NAMALWA (cell line): ENCODE results near the gene B3GALNT1.

Experiments used
- DNase-seq: peaks from one replicate; pipeline ENCODE4 v3.0.0-alpha.2; 2015; ENCODE audit warnings: low spot score

B3GALNT1 gene, protein sequence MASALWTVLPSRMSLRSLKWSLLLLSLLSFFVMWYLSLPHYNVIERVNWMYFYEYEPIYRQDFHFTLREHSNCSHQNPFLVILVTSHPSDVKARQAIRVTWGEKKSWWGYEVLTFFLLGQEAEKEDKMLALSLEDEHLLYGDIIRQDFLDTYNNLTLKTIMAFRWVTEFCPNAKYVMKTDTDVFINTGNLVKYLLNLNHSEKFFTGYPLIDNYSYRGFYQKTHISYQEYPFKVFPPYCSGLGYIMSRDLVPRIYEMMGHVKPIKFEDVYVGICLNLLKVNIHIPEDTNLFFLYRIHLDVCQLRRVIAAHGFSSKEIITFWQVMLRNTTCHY

DNA sequence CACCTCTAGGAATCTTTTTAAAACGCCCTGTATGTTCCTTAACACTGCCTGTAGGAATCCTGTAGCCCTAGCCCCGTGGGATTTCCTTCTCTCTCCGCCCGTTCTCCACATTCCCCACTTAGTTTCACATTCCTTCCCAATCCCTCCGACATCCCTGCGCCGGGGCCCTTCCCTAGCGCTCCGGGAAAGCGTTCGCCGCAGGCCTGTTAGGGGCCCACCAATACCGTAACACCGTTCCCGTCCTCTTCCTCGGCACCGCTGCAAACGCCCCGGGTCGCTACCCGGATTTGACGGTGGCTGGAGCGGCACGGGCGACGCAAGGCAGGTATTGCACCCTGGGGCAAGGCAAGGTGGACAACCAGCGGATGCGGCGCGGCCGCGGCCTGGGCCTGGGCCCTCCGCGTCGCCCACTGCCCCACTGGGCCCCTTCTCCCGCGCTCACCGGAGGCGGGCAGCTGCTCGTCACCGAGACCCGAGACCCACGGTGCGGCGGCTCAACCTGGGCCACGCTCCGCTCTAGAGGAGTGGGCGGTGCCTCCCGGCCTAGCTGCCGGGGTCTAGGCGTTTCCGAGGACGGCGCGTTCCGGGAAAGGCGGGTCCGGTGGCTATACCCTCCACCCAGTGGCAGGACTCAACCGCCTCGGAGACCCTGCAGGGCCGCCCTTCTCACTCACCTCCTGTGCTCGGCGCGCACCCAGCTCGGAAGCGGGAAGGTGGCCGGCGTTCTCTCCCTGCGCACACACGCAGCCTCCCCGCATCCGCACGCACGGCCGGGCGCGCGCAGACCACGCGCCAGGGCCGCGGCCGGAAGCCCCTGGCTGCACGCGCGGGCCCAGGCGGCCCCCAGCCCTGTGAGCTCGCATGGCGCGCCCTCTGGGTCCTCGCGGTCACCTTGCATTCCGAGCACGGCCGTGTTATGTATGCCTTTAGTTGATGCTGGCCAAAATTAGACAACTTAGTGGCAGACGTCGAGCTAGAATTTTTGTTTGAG is at the start of gene B3GALNT1:
B3GALNT1 (minus strand) TSS at position 789 of the 991 bp plus-strand sequence. CDS start 18,595 bp downstream, outside the sequence.
- no peak for DNase-seq

DNA sequence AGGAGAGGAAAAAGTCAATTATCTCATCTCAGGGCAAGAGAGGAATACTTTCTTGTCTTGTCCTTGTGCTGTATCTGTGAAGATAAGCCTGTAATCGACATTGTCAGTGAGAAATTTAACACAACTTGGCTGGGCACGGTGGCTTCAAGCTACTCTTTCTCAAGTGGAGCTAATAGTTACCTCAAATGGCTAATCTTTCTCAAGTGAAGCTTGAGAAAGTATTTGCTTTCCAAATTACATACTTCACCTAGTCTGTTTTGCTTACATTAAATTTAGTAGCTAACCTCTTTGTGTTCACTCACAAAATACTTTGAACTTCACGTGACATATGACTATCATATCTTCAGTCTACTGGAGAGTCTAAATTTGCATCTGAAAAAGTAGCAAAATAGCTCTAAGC is 48.3 kb upstream of the B3GALNT1 start:
- DNase-seq, result no peak

DNA sequence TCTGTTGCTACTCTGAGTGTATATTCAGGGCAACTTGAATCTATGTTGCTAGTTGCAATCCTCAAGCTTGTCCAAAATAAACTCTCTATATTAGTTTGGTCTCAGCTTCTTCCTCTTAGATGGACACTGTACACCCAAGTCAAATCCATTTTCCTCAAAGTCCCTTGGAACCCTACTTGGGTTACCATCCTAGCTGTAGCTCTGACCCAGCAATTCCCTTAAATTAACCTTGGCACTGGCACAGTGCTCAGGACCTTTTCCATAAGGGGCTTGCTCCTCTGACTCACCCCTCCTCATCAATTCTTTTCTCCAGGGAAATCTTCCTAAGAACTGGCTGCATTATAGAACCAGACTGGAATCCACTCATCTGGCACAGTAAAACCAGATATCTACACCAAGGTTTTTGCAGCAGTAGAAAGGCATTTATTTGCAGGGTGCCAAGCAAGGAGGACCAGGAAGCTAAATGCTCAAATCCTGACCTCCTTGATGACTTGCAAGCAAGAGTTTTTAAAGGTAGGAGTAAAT is 44.9 kb upstream of the B3GALNT1 start:
- no peak for DNase-seq

DNA sequence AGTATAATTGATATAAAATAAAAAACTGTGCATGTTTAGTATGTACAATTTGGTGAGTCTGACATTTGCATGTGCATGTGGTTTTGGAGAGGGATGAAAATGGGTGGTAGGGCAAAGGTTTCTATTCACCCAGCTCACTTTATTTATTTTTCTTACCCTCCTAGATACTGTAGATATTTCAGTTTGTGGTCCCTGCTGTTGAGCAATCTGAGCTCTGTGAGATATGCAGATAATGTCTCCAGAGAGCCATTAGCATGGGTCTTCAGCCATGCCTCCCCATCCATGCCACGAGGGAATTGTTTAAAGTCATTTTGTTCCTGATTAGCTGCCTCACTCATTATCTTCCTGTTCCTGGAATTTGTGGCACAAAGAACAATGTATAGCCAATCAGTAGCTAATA is 44.4 kb upstream of the B3GALNT1 start:
- no peak for DNase-seq

DNA sequence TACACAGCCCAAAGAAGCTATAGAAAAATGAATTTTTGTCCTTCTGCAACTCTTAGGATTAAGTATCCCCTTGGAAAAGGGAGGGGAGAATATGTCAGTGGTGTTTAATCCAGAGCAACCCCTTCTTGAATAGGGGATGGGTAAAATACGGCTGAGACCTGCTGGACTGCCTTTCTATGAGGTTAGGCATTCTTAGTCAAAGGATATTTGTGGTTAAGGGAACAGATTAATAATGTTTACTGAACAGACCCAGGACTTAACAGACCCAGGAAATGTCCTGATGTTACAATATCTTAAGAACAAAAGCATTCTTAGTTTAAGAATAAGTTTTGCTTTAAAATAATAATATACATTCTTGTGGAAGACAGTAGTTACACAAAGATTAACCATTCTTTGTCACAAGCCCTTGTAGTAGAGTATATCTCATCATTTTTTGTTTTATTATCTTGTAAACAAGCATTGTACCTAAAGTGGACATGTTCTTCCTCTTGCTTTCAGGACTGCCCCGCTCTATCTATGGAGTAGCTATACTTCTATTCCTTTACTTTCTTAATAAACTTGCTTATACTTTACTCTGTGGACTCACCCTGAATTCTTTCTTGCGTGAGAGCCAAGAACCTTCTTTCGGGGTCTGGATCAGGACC is 43.8 kb upstream of the B3GALNT1 start:
- no peak for DNase-seq

DNA sequence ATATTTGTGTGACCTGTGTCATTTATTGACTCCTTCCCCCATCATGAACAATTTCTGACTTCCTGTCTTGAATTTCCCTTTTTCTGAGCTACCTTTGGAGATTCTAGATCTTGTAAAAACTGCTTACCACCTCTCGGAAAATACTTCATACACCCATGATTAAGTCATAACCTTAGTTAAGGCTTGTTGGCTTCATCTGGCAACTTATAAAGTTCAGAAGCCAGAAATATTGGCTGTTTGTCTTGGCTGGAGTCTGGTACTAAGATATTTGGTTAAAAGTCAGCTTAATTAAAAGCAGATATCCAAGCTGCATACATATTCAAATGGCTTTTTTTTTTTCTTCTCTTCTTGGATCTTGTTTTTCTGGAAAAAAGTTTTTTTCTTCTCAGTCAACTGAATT is 37.3 kb upstream of the B3GALNT1 start:
- DNase-seq, result no peak

DNA sequence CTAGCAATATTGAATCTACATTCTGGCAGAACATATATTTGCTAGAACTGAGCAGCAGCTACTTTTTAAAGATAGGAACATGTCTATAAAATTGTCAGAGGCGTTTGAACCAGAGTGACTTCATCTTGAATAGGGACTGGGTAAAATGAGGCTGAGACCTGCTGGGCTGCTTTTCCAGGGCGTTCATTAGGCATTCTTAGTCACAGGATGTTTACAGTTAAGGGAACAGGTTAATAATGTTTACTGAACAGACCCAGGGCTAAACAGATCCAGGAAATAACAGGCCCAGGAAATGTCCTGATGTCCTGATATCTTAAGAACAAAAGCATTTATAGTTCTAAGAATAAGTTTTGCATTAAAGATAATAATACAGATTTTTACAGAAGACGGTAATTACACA is 34.5 kb upstream of the B3GALNT1 start:
- no peak for DNase-seq

DNA sequence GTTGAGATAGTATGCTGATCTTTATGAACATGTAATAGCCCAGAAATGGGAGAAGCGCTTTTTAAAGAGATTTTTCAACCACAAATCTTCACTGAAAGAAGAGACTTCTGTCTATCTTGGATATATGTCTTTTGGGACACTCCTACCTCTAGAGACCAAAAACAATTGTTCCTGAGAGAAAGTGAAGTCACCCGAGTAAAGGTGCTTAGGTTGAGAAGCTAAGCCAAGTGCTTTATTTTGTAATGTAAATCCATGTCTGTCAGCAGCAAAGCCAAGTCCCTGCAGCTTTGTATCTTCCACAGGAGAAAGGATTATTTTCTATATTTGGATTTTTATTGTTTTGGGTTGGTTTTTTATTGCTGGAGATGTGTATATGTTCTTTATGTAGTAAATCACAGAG is 32.1 kb upstream of the B3GALNT1 start:
- no peak for DNase-seq

DNA sequence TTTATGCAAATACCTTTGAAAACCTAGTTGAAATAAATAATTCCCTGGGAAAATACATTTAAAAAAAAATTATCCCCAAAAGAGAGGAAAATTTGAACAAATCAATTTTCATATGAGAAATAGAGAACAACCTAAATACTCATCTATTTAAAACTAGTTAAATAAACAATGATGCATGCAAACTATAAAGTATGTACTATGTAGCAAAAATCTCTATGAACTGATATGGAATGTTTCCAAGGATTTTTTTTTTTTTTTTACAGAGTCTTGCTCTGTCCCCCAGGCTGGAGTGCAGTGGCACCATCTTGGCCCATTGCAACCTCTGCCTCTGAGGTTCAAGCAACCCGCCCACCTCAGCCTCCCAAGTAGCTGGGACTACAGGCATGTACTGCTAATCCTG is 27.2 kb upstream of the B3GALNT1 start:
- no peak for DNase-seq

DNA sequence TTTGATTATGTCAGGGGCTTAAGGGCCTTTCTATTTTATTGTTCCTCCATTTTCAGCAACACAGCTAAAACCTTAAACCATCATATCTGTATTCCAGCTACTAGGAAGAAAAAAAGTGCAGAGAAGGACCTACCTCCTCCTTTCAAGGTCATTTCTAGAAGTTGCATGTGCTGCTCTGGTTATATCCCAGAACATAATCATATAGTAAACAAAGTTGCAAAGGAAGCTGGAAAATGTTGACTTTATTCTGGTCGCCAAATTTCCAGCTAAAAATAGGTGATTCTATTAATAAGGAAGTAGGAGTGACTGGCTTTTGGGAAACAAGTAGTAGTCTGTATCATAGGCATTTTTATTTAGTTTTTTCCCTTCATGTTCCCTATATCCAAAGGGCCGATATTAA is 21.3 kb upstream of the B3GALNT1 start:
- no peak for DNase-seq

DNA sequence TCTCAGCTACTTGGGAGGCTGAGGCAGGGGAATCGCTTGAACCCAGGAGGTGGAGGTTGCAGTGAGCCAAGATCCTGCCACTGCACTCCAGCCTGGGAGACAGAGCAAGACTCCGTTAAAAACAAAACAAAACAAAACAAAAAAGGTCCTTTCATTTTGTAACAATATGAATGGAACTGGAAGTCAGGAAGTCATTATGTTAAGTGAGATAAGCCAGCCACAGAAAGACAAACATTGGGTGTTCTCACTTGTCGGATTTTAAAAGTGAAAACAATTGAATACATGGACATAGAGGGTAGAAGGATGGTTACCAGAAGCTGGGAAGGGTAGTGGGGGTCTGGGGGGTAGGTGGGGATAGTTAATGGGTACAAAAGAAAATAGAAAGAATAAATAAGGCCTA is 12.5 kb upstream of the B3GALNT1 start:
- no peak for DNase-seq

DNA sequence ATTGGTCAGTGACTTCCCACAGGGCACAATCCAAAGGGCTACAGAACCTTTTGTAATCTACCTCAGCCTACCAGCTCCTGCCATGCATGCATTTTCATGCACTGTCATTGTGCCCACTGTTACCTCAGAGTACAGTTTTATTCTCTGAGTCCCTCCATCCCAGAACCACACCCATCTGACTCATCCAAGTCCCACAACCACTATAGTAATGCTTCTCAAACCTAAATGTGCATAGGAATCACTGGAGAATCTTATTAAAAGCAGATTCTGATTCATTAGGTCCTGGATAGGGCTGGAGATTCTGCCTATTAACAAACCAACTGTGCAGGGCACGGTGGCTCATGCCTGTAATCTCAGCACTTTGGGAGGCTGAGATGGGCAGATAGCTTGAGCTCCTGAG is 3.7 kb upstream of the B3GALNT1 start:
- DNase-seq, result no peak

DNA sequence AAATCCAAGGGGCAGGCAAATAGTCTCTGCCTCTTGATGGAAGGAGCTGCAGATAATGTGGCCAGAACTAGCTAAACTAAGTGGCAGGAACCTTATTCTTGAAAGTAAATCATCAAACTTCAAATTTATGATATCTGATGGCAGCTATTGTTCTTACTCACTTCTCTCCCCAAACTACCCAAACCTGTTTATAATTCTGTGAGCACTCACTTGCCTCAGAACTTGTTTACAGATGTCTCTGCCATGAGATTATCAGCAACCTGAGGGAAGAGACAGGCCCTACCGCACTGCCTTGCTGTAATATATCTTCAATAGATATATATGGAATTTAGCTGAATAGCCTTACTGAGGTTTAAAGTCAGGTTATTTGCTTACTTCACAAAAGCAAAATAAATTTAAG is 2.2 kb upstream of the B3GALNT1 start:
- no peak for DNase-seq

DNA sequence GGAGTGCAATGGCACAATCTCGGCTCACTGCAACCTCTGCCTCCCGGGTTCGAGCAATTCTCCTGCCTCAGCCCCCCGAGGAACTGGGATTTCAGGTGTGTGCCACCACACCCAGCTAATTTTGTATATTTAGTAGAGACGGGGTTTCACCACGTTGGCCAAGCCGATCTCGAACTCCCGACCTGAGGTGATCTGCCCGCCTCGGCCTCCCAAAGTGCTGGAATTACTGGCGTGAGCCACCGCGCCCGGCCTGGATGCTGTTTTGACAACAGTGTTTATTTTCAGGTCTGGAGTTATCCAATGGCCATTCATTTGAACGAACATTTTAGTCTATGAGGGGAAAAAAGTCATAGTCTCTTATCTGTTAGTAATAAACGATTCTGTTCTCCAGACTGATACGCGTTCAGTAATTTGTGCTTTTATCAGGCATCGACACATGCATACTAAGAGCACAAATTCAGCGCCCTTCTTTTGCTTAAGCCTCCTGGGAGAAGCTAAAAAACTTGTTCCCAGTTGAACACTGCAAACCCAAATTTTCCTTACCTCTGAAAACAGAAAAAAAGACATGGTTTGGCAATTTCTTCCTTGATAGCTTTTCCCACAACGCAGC is 1.3 kb downstream of the B3GALNT1 start:
- no peak for DNase-seq

DNA sequence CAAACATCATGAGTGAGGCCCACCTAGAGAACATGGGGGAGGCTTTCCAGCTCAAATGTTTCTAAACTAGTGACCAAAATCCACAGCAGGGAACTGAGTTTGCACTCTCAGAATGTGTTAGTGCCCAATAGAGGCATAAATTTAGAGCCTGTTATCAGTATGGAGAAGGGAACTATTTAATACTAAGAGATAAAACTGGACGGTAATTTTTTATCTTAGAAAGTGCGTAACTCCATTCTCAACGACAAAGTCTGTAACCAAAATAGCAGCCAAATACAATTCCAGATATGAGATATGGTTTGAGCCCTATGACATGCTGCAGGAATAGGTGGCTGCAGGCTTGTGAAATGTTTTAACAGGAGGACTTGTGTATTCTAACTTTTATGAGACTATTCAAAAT is 3.5 kb downstream of the B3GALNT1 start:
- DNase-seq, result no peak

DNA sequence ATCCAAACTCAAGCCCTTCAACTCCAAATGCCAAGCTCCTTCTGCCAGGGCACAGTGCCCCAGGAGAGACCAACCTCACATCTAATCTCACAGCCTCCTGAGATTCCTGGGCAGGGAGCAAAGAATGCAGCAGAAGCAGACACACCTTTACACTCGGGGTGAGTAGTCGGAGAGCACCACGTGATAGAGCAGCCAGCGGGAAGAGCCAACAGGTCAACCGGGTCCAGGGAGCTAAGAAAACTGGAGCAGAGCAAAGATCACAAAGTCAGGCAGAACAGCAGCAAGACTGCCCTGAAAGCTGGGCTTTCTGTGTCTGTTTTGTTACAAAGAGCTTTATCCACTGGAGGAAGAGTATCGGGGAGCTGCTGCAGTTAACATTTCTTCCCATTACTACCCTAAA is 4.2 kb downstream of the B3GALNT1 start:
- DNase-seq, result no peak

DNA sequence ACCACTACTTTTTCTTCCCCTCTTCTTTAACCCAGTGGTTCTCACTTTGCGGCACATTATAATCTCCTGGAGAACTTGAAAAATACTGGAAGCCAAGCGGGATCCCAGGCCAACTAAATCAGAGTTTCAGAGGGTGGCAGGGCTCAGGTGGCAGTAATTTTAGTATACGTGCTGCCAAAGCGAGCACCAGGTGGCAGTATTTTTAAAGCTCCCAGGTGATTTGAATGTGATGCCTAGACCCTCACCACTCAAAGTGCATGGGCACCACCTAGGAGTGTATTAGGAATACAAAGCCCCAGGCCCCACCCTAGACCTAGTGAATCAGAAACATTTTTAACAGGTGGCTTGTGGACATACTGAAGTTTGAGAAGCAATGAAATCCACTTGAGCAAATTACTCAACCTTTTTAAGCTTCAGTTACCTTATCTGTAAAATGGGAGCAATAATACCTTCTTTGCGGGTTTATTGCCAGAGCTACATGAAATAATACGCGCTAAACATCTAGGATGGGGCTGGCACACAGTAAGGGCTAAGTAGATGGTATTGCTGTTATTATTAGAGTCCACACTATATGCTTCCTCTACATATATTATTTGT is 8.3 kb downstream of the B3GALNT1 start:
- peak; percentile 52 for DNase-seq

DNA sequence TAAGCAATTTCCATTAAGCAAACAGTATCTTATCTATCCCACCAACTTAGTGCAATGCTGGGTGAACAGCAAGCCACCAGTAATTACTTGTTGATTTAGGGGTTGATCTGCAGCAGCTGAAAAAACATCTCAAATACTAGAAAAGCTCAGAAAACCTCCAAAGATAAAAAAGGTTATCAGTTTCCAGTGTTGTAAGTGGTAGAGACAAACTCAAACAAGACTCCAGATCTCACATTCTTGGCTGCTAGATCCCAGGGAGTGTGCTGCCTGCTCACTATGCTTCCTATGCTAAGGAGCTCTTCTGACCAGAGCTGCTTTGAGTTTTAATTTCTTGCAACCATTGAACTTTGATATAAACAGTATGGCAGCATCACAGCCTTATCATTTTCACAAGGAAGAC is 11.3 kb downstream of the B3GALNT1 start:
- no peak for DNase-seq

DNA sequence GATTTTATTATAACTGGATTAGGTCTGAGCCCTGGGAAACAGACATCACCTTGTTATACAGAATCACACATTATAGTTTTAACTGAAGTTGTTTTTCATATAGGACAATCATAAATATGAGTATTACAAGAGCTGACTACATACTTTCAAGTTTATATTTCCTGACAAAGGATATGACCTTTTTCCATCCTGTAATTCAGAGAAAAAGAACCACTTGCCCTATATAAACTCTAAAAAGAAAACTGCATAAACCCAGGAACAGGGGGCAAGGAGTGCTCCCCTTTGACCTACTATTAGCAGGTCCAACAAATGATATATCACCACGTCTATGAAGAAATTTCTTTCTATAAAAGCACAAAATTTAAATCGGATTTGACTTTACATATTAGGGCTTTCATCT is 20.9 kb downstream of the B3GALNT1 start:
- DNase-seq, result no peak

DNA sequence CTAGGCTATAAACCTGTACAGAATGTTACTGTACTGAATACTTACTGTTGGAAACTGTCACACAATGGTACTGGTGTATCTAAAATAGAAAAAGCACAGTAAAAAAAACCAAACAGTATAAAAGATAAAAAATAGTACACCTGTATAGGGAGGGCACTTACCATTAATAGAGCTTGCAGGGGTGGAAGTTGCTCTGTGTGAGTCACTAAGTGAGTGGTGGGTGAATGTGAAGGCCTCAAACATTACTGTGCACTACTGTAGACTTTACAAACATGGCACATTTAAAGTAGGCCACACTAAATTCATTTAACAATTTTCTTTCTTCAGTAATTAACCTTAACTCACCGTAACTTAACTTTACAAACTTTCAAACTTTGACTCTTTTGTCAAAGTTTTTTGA is 22.0 kb downstream of the B3GALNT1 start:
- DNase-seq, result no peak

DNA sequence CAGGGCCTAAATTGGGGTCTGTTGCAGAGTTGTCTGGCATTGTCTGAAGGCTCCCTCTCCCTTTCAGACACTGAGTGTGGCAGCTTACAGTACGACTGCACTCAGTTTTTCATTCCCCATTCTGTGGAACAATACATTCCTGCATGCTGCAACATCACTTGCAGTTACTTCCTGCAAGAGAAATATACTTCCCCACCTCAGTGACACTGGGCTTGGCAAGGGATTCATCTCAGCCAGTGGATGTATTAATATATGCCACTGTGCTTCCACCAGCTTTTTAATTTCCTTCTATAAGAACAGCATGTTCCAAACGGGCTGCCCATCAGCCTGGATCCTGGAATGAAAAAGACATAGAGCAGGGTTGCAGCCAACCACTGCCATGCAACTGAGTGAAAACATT is 23.1 kb downstream of the B3GALNT1 start:
- no peak for DNase-seq

DNA sequence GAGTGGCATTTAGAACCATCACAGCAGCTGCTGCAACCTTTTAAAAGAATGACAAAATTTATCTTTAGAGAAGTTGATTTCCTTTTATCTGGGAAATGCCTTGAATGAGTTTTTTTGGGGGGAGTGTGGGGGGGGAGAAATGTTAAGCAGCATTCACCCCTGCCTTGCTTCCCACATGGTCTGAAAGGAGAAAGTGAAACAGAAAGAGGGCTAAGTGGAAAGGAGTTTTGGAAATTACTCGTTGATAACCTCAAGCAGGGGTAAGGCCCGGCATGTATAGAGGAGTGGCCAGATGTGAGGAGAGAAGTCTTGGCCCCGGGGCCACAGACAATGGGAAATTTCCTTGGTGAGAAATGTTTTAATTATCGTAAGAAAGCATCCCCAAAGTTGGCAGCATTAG is 23.5 kb downstream of the B3GALNT1 start:
- DNase-seq, result no peak
